ENCODE measurements around the gene MAP4.

Gene MAP4

GRCh38 chr3:48026951-48027908 lies 11.0 kb upstream of the MAP4 start:
- no peak for TF ChIP-seq CTCF (IDR thresholded peaks at IDR 0.05; ENCODE audit: low read depth, low read length, missing control alignments)
- DNase-seq (ENCODE audit: low read depth) = no peak
- in situ Hi-C loops (cut with HindIII; ENCODE audit: low sequenced_read_pairs) = no loop called here
- H3K4me3 ChIP-seq (ENCODE audit: low read depth, low read length) = no peak overlapping the region

GRCh38 chr3:48026098-48026497 lies 9.9 kb upstream of the MAP4 start:
- DNase-seq (ENCODE audit: low read depth) = no peak
- TF ChIP-seq CTCF (IDR thresholded peaks at IDR 0.05; ENCODE audit: low read depth, low read length, missing control alignments) = no peak
- H3K4me3 ChIP-seq (ENCODE audit: low read depth, low read length) = no peak overlapping the region
- in situ Hi-C loops (cut with HindIII; ENCODE audit: low sequenced_read_pairs) = no loop called here

- no peak overlapping the region for H3K4me3 ChIP-seq (ENCODE audit: low read depth, low read length)
- no peak for DNase-seq (ENCODE audit: low read depth)
- in situ Hi-C loops (cut with HindIII; ENCODE audit: low sequenced_read_pairs) = no loop called here
- TF ChIP-seq CTCF (IDR thresholded peaks at IDR 0.05; ENCODE audit: low read depth, low read length, missing control alignments) = no peak
Observed at GRCh38 chr3:48024401-48024800, 8.2 kb upstream of the MAP4 start.

GRCh38 chr3:48023377-48023776 lies 7.2 kb upstream of the MAP4 start:
- no peak overlapping the region for H3K4me3 ChIP-seq (ENCODE audit: low read depth, low read length)
- DNase-seq (ENCODE audit: low read depth) = no peak
- no peak for TF ChIP-seq CTCF (IDR thresholded peaks at IDR 0.05; ENCODE audit: low read depth, low read length, missing control alignments)
- in situ Hi-C loops (cut with HindIII; ENCODE audit: low sequenced_read_pairs) = no loop called here

- in situ Hi-C loops (cut with HindIII; ENCODE audit: low sequenced_read_pairs) = no loop called here
- TF ChIP-seq CTCF (IDR thresholded peaks at IDR 0.05; ENCODE audit: low read depth, low read length, missing control alignments) = no peak
- H3K4me3 ChIP-seq (ENCODE audit: low read depth, low read length) = no peak overlapping the region
- no peak for DNase-seq (ENCODE audit: low read depth)
Observed at GRCh38 chr3:48022178-48022577, 6.0 kb upstream of the MAP4 start.

- DNase-seq (ENCODE audit: low read depth) = no peak
- no peak for TF ChIP-seq CTCF (IDR thresholded peaks at IDR 0.05; ENCODE audit: low read depth, low read length, missing control alignments)
- H3K4me3 ChIP-seq (ENCODE audit: low read depth, low read length) = no peak overlapping the region
- in situ Hi-C loops (cut with HindIII; ENCODE audit: low sequenced_read_pairs) = no loop called here
Observed at GRCh38 chr3:48018841-48019240, 2.6 kb upstream of the MAP4 start.

All from astrocyte of the cerebellum (primary cell).